ENCODE measurements around the gene EXOSC9. TPM values are rescaled to one million over a fixed set of nuclear protein-coding genes. Genes with fewer than 3 reads are reported as not detected.

Gene EXOSC9
- total RNA-seq, 2 experiments from 2014 or later, result 65.9 to 68.0 TPM

DNA sequence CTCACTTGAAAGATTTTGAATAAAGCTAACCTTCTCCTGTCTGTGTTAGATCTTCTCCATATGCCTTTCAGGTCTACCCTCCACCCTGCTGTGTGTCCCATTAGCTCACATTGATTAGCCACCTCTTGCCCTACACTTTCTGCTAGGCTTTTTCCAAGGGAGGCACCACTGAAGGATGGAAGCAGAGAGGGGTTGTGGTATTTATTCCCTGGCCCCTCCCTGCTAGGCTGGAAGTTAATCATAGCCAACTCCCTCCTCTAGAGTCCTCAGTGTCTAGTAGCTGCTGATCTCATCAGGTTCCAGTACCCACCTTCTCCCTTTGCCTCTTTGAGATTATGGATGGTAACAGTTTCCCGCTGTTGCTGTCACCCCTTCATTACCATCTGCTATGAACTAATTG, 27.2 kb upstream of the EXOSC9 start:
- CTCF ChIA-PET, result no interaction called here
- peaks cover 4% of the 10 kb centered on the region for H3K27me3 Mint-ChIP-seq
- no peak for DNase-seq

GRCh38 chr4:121776610-121777401, 24.3 kb upstream of the EXOSC9 start:
- Mint-ChIP-seq H3K4me1 (ENCODE audit: low read depth) (no peaks in the 10 kb centered on the region), H3K9me3 (no peaks in the 10 kb centered on the region), H3K36me3 (no peaks in the 10 kb centered on the region), H3K4me3 (no peak overlapping the region), H3K27ac (no peak overlapping the region), H3K27me3 (peaks cover 16% of the 10 kb centered on the region)
- DNase-seq, result no peak
- POLR2A ChIA-PET, result no interaction called here
- CTCF ChIA-PET, result interaction anchor here (0.9 to 1.1 kb wide), 2 partner anchors 14 to 124 kb away, joined by 3 read pairs; no protein-coding TSS in a partner anchor
- intact Hi-C loops (cut with micrococcal nuclease), result no loop called here

More for the DNA sequence above, 27.2 kb upstream of the EXOSC9 start:
- Mint-ChIP-seq H3K4me3 (no peak overlapping the region), H3K27ac (no peak overlapping the region), H3K9me3 (no peaks in the 10 kb centered on the region), H3K4me1 (ENCODE audit: low read depth) (no peaks in the 10 kb centered on the region), H3K36me3 (no peaks in the 10 kb centered on the region)
- POLR2A ChIA-PET, result no interaction called here
- intact Hi-C loops (cut with micrococcal nuclease), result no loop called here

DNA sequence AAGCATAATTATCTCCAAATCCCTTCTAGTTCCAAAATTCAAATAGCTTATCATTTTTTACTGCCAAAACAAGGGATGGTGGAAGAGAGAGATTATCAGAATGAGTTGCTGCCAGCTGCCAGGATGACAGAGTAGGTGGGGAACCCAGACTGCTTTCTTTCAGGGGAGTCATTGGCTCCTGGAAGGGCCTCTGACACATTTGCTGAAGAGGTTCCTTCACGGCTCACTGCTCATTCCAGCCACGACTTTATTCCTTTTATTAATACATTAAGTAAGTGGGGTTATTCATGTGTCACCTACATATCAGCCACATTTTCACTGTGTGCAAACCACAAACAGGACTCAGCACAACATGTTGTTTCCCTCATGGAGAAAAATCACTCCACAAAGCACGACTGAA, 23.5 kb upstream of the EXOSC9 start:
- no peaks in the 10 kb centered on the region for H3K9me3 Mint-ChIP-seq
- no peaks in the 10 kb centered on the region for H3K4me1 Mint-ChIP-seq (ENCODE audit: low read depth)
- H3K36me3 Mint-ChIP-seq, result no peaks in the 10 kb centered on the region
- H3K27ac Mint-ChIP-seq, result no peak overlapping the region
- peaks cover 13% of the 10 kb centered on the region for H3K27me3 Mint-ChIP-seq
- H3K4me3 Mint-ChIP-seq, result no peak overlapping the region
- intact Hi-C loops (cut with micrococcal nuclease), result no loop called here
- ChIA-PET CTCF (interaction anchor here (1.1 kb wide), 1 partner anchor 123 kb away, joined by 3 read pairs; no protein-coding TSS in a partner anchor), POLR2A (no interaction called here)
- DNase-seq, result no peak

DNA sequence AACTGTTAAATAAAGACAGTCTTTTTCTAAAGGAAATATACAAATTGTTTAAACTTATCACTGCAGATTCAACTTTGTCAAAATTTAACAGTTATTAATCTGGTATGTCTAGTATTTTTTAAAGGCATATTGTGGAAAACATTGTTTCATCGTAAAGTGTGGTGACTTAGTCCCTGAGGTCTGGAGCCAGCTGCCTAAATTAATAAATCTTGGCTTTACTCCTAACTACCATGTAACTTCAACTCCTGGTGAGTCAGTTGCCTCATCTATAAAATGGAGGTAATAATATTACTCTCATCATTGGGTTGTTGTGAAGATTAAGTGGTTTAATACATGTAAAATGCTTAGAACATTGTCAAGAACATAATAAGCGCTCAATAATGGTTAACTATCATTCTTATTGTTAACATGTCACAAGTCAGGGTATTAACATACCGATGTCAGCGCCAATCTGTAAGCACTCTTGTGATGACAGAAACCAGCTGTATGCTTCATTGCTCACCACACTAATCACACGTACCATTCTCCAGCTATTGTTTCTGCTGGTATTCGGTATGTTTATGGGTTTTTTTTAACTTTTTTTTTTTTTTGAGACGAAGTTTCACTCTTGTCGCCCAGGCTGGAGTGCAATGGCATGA, 22.0 kb upstream of the EXOSC9 start:
- ChIA-PET POLR2A (no interaction called here), CTCF (interaction anchor here (0.6 kb wide), 1 partner anchor 13 kb away, joined by 5 read pairs; no protein-coding TSS in a partner anchor)
- Mint-ChIP-seq H3K27me3 (peaks cover 16% of the 10 kb centered on the region), H3K4me1 (ENCODE audit: low read depth) (no peaks in the 10 kb centered on the region), H3K9me3 (no peaks in the 10 kb centered on the region), H3K4me3 (no peak overlapping the region), H3K36me3 (no peaks in the 10 kb centered on the region), H3K27ac (no peak overlapping the region)
- intact Hi-C loops (cut with micrococcal nuclease), result no loop called here
- no peak for DNase-seq

GRCh38 chr4:121783210-121783609, 17.9 kb upstream of the EXOSC9 start:
- no peak overlapping the region for H3K4me3 Mint-ChIP-seq
- peaks cover 40% of the 10 kb centered on the region for H3K27me3 Mint-ChIP-seq
- DNase-seq, result no peak
- intact Hi-C loops (cut with micrococcal nuclease), result no loop called here
- no peaks in the 10 kb centered on the region for H3K36me3 Mint-ChIP-seq
- H3K9me3 Mint-ChIP-seq, result peaks cover 2% of the 10 kb centered on the region
- no peaks in the 10 kb centered on the region for H3K4me1 Mint-ChIP-seq (ENCODE audit: low read depth)
- no peak overlapping the region for H3K27ac Mint-ChIP-seq
- CTCF ChIA-PET, result no interaction called here
- POLR2A ChIA-PET, result no interaction called here

DNA sequence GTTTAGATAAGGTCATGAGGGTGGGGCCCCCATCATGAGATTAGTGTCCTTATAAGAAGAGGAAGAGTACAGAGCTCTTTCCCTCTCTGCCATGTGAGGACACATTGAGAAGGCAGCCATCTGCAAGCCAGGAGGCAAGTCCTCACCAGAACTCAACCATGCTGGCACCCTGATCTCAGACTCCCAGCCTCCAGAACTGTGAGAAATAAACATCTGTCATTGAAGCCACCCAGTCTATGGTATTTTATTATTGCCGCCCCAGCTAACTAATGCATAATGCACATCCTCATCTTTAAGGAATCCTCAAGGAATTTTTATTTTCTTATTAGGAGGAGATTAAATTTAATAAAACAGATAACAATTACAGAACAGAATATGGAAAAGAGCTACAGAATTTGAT, 16.7 kb upstream of the EXOSC9 start:
- H3K4me1 Mint-ChIP-seq (ENCODE audit: low read depth), result peaks cover 6% of the 10 kb centered on the region
- peaks cover 2% of the 10 kb centered on the region for H3K9me3 Mint-ChIP-seq
- no peak for DNase-seq
- H3K36me3 Mint-ChIP-seq, result no peaks in the 10 kb centered on the region
- CTCF ChIA-PET, result no interaction called here
- POLR2A ChIA-PET, result no interaction called here
- H3K27me3 Mint-ChIP-seq, result peaks cover 44% of the 10 kb centered on the region
- no peak overlapping the region for H3K4me3 Mint-ChIP-seq
- no peak overlapping the region for H3K27ac Mint-ChIP-seq
- intact Hi-C loops (cut with micrococcal nuclease), result no loop called here

- peaks cover 41% of the 10 kb centered on the region for H3K27me3 Mint-ChIP-seq
Measured at GRCh38 chr4:121784975-121785374, 16.1 kb upstream of the EXOSC9 start.

DNA sequence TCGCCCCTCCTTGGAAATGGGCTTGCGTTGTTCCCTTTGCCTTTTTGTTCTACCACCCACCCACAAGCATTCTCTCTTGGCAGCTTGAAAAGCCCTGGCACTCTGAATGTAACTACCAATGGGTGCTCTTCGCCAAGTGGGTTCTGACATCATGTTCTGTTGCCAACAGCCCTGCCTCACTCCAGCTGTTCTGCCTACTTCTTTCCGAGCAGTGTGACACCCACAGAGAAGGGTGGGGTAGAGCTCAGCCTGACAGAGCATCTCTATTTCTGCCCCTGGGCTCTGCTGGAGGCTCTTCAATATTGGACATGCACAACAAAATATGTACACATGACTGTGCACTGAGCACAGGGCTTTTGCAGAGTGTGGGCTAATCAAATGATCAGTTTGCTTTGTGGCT, 15.6 kb upstream of the EXOSC9 start:
- H3K27me3 Mint-ChIP-seq, result peaks cover 41% of the 10 kb centered on the region
- POLR2A ChIA-PET, result no interaction called here

More at GRCh38 chr4:121784975-121785374, 16.1 kb upstream of the EXOSC9 start:
- ChIA-PET CTCF (no interaction called here), POLR2A (no interaction called here)
- Mint-ChIP-seq H3K36me3 (no peaks in the 10 kb centered on the region), H3K9me3 (peaks cover 2% of the 10 kb centered on the region), H3K4me1 (ENCODE audit: low read depth) (peaks cover 6% of the 10 kb centered on the region), H3K4me3 (no peak overlapping the region), H3K27ac (no peak overlapping the region)
- intact Hi-C loops (cut with micrococcal nuclease), result no loop called here
- DNase-seq, result no peak

DNA sequence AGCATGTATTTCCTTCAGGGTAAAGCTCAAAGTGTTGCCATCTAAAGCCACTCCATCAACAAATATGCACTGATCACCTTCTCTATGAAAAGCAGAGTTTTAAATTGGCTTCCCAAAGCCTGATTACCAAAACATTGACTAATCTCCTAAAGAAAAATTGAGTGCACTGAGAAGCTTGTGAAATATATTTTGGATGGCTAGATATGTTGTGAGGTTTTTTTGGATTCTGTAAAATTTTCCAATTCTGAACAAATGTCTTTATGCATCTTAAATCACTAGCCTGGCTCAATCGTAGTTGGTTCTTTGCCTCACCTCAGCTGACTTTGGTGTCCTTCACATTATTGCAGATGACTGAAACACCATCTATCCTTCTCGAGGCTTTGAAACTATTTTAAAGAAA, 14.9 kb upstream of the EXOSC9 start:
- H3K4me3 Mint-ChIP-seq, result no peak overlapping the region
- peaks cover 2% of the 10 kb centered on the region for H3K9me3 Mint-ChIP-seq
- no peak overlapping the region for H3K27ac Mint-ChIP-seq
- no peaks in the 10 kb centered on the region for H3K36me3 Mint-ChIP-seq
- CTCF ChIA-PET, result no interaction called here
- H3K27me3 Mint-ChIP-seq, result peaks cover 40% of the 10 kb centered on the region
- peaks cover 6% of the 10 kb centered on the region for H3K4me1 Mint-ChIP-seq (ENCODE audit: low read depth)
- intact Hi-C loops (cut with micrococcal nuclease), result no loop called here
- POLR2A ChIA-PET, result no interaction called here
- DNase-seq, result no peak

More for the DNA sequence above, 15.6 kb upstream of the EXOSC9 start:
- intact Hi-C loops (cut with micrococcal nuclease), result no loop called here
- no peaks in the 10 kb centered on the region for H3K36me3 Mint-ChIP-seq
- H3K4me1 Mint-ChIP-seq (ENCODE audit: low read depth), result peaks cover 6% of the 10 kb centered on the region
- no peak for DNase-seq
- H3K27ac Mint-ChIP-seq, result no peak overlapping the region
- no peak overlapping the region for H3K4me3 Mint-ChIP-seq
- CTCF ChIA-PET, result no interaction called here
- peaks cover 2% of the 10 kb centered on the region for H3K9me3 Mint-ChIP-seq

GRCh38 chr4:121788896-121789295, 12.2 kb upstream of the EXOSC9 start:
- Mint-ChIP-seq H3K4me1 (ENCODE audit: low read depth) (peaks cover 6% of the 10 kb centered on the region), H3K36me3 (no peaks in the 10 kb centered on the region), H3K4me3 (no peak overlapping the region), H3K27me3 (peaks cover 35% of the 10 kb centered on the region), H3K27ac (no peak overlapping the region), H3K9me3 (peaks cover 2% of the 10 kb centered on the region)
- POLR2A ChIA-PET, result no interaction called here
- intact Hi-C loops (cut with micrococcal nuclease), result no loop called here
- DNase-seq, result no peak
- CTCF ChIA-PET, result no interaction called here

DNA sequence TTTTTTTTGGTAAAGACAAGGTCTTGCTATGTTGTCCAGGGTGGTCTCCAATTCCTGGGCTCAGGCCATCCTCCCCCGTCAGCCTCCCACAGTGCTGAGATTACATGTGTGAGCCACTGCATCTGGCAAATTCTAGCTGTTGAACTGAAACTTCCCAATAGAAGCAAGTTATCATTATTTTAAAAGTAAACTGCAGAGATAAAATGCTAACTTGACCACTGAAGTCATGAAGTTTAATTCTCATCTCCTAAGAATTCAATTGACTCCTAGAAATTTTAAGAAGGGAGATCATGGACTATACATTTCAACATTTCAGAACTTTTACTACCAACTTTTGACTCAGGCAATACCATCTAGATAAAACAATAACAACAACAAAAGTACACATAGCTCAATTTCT, 11.7 kb upstream of the EXOSC9 start:
- H3K4me1 Mint-ChIP-seq (ENCODE audit: low read depth), result peaks cover 6% of the 10 kb centered on the region
- intact Hi-C loops (cut with micrococcal nuclease), result no loop called here
- ChIA-PET POLR2A (no interaction called here), CTCF (no interaction called here)
- no peak for DNase-seq
- H3K36me3 Mint-ChIP-seq, result no peaks in the 10 kb centered on the region
- H3K27ac Mint-ChIP-seq, result no peak overlapping the region
- no peaks in the 10 kb centered on the region for H3K9me3 Mint-ChIP-seq
- no peak overlapping the region for H3K4me3 Mint-ChIP-seq
- H3K27me3 Mint-ChIP-seq, result peaks cover 33% of the 10 kb centered on the region

DNA sequence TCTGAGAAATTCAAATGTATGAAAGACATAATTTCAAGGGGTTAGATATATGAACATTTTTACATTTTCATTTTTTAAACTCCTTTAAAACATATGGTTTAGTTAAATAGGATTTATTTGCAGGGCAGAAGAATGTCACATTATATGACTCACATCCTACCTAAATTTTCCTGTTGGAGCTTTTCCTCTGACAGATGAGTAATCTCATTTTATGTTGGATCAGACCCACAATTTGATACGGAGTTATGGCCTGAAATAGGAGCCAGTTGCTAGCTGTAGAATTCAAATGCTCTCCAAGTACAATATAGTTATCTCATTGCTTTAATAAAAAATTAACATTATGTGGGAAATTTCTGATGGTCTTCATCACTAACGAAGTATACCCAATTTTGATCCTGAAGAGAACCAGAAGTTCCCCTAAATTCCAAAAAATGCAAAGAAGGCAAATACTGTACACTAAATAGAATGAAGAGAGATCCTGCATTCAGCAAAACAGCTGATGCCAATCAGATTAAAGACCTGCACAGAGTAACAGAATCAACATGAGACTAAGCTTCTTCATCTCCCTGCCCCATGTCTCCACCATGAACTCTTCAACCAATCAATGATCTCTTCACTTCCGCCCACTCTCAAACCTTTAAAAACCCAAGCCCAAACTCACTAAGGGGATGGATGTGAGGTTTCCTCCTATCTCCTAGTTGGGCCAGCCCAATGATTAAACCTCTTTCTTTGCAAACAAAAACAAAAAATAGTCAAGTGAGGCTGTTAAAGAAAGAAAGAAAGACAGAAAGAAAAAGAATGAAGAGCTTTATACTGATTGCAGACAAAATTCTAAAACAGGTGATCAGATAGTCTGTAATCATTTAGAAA, 10.9 kb upstream of the EXOSC9 start:
- Mint-ChIP-seq H3K27ac (no peak overlapping the region), H3K4me1 (ENCODE audit: low read depth) (peaks cover 11% of the 10 kb centered on the region), H3K9me3 (no peaks in the 10 kb centered on the region), H3K36me3 (no peaks in the 10 kb centered on the region), H3K27me3 (peaks cover 27% of the 10 kb centered on the region), H3K4me3 (no peak overlapping the region)
- POLR2A ChIA-PET, result interaction anchor here (0.6 kb wide), 1 partner anchor 17 kb away, joined by 3 read pairs; no protein-coding TSS in a partner anchor
- CTCF ChIA-PET, result interaction anchor here (1.1 kb wide), 1 partner anchor 14 kb away, joined by 3 read pairs; no protein-coding TSS in a partner anchor
- intact Hi-C loops (cut with micrococcal nuclease), result no loop called here
- no peak for DNase-seq

All from activated CD4-positive, alpha-beta memory T cell treated with anti-CD3 and anti-CD28 coated beads for 36 hours (primary cell).